GM18861 (cell line): ENCODE data around the gene LCMT1.
A peak's percentile ranks its signal among the peaks of the same experiment; 100 is the strongest.
"Not testable (repeated sequence)": the region's sequence is repeated elsewhere in the genome, so short reads cannot be mapped to it uniquely, and the experiment has no call there.

Experiments
- ATAC-seq: cut with Tn5 transposase; IDR thresholded peaks from one replicate; pipeline ENCODE4 v1.9.1; 2021; ENCODE audit not compliant: unreplicated experiment

LCMT1 gene

DNA sequence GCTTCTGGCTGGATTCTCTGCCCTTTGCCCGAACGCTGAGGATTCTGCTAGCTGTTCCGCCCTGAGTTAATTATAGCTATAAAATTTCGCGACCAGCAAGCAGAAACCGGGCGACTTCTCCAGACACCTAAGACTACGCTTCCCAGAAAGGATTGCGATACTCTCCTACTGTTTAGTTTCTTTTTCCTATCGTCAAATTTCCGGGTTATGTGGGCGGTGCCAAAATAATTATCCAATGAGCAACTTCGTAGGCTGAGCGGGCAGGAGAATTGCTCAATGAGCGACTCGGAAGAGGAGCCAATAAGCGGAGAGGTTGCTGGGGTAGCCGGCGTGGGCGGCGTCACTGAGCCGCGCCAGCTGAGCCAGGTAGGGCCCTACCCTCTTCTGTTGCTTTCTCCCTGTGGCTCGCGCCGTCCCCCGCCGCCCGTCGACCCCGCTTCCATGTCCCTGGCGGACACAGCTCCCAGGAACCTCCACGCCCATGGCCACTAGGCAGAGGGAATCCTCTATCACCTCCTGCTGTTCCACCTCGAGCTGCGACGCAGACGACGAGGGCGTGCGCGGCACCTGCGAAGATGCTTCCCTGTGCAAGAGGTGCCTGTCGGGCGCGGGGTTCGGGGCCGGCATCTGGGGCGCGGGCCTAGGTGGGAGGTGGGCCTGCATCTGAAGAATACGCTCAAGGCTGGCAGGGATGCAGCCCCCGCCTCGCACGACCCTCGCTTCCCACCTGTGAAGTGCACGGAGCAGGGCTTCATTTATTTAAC, at the start of gene LCMT1:
LCMT1 (plus strand) TSS at position 340 of the 764 bp plus-strand sequence; CDS start at position 482, 142 bp downstream.
- peak; percentile 87 for ATAC-seq

DNA sequence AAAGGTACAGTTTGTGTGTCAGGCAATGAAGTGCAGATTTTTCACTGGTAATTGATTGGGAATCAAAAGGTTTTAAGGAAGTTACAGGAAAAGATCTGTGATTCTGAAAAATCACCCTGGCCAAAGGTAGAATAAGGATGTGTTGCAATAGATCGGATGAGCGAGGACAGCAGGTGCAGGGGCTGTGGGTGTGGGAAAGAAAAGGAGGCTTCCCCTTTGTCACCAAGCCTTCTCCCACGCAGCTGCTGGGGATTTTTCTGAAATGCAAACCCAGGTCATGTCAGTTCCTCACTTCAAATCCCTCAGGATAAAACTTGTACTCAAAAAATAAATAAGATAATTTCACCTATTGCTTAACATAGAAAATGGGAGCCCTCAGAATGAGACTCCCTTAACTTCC, 48.4 kb upstream of the LCMT1 start:
- no peak for ATAC-seq

DNA sequence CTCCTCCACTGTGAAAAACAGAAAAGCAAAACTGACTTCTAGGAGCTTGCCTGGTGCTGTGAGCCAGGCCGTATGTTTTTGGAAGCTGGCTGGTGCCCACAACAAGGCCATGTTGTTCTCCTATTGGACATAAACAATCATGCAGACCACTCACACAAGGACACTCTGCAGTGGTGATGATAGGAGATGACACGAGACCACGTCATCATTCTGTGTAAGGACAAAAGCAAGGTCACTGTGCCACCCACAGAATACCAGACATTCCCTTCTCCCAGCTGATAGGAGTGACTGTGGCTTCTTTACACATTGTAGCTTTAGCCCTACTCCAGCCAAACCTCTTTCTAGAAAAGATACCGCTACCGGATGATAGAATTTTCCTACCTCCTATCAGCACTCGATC, 47.7 kb upstream of the LCMT1 start:
- ATAC-seq, result no peak

DNA sequence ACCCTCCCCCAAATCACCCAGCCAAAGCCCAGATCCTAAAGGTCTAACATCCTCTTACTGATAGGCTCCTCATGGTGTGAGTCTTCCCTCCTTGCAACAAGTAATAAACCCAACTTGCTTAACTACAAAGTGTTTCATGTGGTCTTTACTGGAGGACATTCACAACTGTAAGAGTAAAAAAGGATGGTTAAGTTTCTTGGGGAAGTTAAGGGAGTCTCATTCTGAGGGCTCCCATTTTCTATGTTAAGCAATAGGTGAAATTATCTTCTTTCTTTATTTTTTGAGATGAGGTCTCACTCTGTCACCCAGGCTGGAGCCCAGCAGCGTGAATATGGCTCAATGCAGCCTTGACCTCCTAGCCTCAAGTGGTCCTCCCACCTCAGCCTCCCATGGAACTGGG, 47.3 kb upstream of the LCMT1 start:
- not testable (repeated sequence) for ATAC-seq

DNA sequence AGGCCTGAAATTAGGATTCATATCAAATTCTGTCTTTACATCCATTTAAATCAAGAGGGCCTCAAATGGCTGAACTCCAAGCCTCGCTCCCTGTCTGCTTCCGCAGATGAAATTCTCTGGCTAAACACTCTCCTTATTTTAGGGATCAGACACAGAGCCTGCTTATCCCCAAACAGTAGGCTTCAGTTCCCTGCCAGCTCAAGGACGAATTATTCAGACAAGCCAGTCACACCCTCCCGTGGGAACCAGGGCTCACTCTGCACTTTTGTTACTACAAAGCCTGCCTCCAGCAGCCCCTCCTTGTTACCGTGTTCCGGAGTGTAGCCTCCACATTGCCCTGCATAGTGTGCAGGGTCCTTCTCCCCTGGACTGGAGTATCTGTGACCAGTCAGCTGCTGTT, 46.6 kb upstream of the LCMT1 start:
- ATAC-seq, result no peak

DNA sequence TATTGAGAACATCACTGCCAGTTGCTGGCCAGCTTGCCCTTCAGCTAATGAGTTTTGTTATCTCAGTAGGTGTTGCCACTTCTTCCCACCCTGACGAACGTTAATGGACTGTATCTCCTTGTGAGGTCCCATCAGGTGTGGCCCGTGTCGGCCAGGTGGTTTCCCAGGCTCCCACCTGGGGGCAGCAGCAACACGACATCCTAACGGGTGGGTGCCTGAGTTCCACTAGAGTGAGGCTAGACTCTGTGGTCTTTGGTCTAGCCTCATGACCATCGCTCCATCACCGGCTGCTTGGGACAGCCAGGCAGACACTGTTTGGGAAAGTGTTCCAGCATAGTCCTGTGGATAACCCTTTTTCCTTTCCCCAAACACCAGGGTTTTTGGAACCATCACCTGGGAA, 45.6 kb upstream of the LCMT1 start:
- no peak for ATAC-seq

DNA sequence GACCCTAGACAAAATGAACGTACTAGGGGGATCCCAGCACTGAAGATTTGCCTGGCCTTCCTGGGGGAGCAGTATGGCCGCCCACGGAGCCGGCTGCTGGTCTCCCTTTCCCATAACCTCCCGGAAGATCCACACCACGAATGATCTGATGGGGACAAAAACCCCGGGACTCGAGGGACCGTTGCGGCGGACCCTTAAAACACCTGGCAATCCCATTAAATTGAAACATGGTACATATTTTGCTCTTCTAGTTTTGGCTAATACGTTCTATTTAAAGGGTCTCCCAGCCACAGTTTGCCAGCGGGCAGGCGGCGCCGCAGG, 45.2 kb upstream of the LCMT1 start:
- no peak for ATAC-seq

DNA sequence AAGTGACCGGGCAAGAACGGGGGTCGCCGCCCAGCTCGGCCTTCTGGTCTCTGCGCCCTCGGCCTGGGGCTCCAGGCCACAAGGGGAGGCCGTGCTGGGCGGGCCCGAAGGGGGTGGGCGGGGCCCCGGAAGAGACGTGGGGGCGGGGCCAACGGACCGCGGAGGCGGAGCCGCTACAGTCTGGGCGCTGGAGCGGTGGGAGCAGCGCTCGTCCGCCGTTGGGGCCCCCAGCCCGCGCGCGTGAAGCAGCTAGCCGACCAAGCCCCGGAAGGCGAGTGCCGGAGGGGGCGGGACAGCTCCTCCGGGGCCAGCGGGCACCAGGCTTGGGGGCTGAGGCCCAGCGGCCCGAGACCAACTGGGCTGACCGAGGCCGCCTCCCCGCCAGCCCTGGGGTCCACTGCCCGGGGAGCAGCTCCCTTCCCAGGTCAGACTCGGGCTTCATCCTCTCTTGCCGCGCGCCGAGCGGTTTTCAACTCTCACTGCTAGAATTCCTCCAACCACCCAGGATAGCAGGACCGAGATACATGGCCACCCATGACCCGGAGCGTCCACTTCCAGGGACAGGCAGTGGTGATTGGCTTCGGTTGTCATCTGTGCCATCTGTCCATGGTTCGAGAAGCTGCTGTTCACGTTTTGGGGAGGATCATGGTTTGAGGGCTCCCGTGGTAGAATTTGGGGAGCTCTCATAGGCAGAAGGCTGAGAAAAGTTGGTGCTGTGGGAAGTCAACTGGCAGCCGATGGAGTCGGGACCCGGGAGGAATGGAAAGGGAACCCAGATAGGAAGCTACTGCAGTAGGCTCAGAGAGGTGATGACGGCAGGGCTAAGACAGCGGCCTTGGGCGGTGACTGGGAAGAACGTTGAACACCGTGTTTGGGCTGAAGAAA, 44.6 kb upstream of the LCMT1 start:
- peak; percentile 44 for ATAC-seq

DNA sequence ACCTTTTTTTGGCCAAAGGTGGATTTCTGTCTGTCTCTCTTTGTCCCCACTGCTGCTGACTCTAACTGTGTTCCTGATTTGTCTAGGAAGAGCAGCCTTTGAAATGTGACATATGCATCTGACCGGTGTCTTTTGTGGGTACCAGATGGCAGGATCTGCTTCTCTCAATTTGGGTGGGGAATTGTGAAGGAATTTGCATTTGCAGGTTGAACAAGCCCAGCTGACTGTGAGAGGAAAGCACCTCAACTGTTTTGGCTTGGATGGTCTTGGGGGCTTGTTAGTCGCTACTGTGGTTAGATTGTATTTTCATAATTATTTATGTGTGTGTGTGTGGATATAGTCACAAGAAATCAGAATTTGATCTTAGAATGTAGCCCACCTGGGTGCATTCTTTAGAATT, 37.7 kb upstream of the LCMT1 start:
- ATAC-seq, result no peak

DNA sequence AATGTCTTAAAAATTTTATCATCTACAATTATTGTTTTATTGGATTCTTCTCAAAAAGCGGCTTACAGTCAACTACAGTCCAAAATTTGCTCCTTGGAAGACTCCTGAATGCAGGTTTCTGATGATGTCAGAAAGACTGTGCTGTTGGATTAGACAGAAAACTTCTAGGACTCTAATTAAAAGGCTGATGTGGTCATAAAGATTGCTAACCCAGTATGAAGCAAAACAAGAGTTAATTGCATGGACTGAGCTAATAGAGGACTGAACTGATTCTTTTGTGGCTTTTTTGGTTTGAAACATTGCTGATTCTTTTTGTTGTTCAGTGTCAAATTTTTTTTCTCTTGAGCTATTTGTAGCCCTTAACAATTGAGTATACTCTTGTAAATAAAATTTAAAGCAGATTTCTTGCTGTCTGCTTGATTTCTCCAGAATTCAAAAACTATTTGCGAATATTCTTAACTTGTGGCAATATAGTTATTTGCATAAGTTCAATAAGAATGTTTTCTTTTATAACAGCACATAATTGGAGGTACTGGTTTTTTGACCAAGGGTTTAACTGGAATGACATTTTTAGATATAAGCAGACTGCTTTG, 33.1 kb upstream of the LCMT1 start:
- no peak for ATAC-seq

DNA sequence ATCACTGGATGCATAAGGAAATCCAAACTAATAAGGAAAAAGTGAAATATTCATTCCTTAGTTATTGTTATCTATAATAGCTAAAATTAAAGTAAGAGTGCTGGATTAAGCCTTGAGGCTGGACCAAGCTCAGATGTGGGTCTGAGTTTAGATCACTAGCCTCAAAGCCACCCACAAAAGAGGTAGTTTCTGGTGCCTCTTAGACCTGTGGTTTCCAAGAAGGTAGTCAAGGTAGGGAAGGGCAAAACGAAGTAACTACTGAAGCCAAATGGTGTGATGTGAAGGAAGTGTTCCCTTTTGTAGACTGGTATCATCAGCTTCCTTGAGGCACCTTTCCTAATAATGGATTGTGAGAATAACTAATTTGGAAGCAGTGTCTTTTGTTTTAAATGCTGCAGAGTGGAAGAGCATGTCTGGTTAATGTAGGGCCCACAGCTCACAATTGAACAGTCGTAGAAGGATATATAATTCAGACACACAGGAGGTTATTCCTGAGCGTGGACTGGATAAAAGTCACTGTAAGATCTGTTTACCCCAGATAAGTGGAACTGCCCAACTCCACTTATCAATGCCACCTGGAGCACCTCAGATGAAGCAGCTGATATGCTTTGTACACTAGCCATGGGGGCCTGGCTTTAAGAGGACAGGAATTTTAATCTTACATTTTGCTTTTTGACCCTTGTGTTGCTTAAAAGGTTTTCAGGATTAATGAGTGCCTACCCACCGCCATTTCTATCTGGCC, 31.7 kb upstream of the LCMT1 start:
- no peak for ATAC-seq

DNA sequence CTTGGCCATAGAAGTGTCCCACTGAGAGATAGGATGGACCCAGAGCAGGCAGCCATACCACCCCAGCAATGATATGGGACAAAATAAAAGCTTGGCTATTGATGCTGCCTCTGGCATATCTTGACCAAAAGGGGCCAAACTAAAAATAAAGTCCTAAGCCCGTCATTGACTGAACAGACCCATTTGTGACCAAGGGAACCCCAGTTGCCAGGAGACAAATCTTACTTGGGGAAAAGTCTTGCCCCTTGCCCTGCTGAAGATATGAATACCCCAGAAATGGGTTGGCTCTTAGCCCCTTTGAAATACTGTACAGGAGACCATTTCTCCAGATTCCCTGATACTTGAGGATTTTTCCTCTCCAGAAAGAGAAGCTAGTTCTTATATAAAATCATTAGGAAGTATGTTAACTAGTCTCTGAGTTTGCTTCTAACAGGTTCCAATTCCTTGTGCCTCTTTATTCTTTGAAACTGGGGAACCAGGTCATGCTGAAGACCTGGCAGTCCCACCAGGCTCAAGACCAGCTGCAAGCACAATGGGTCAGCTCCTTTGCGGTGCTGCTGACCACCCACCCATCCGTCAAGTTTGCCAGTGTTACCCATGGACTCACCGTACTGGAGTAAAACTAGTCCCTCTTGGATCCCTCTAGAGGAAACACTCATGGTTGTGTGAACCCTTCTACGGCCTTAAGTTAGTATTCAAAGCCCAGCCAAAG, 31.0 kb upstream of the LCMT1 start:
- no peak for ATAC-seq

DNA sequence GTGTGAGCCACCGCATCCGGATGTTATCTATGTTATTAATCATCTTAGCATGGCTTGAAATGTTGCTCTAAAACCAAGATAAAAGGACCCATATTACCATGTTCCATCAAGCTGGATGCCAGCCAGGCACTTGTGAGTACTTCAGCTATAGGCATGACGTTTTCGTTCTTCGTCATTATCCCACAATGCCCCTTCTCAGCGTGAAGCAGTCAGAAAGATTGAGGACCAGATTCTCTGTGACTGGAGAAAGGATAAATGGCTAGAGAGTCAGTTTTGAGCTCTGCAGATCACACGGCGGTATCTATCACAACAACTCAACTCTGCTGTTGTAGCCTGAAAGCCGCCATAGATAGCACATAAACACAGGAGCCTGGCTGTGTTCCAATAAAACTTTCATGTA, 29.8 kb upstream of the LCMT1 start:
- no peak for ATAC-seq

DNA sequence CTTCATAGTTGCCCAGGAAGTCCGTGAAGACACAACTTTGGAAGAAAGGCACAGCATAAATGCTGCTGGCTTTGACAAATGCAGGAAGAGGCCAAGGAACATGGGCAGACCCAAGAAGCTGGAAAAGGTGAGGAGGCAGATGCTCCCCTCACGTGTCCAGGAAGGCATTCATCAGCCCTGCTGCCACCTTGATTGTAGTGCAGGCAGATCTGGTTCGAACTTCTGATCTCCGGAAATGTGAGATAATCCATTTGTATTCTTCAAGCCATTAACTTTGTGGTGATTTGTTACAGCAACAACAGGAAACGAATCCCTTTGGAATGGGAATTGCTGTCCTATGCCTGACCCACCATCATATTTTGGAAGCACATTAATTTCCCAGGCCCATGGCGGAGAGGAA, 28.5 kb upstream of the LCMT1 start:
- ATAC-seq, result no peak

DNA sequence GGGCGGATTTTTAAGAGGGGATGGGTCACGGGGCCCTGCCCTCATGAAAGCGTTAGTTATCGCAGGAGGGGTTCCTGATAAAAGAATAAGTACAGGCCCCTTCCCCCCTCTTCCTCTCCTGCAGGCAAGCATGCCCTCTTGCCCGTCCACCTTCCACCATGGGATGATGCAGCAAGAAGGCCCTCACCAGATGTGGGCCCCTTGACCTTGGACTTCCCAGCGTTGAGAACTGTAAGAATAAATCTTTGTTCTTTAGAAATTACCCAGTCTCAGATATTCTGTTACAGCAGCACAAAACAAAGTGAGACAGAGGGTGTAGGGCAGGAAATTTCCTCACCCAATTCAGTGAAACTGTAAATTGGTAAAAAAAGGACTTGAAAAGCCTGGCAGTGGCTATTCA, 27.8 kb upstream of the LCMT1 start:
- ATAC-seq, result no peak

DNA sequence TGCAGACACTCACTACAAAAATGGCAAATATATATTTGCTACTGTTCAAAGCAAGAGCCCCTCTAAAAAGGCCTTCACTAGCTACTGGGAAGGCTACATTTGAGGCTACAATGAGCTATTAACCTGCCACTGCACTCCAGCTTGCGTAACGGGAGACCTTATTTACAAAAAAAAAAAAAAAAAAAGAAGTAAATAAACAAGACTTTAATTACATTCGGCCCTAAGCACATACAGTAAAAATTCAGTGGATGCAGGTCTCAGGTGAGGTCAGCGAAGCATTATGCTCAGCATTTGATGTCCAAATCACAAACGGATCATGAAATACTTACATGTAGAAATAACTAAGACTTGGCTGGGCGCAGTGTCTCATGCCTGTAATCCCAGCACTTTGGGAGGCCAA, 26.7 kb upstream of the LCMT1 start:
- ATAC-seq, result no peak

DNA sequence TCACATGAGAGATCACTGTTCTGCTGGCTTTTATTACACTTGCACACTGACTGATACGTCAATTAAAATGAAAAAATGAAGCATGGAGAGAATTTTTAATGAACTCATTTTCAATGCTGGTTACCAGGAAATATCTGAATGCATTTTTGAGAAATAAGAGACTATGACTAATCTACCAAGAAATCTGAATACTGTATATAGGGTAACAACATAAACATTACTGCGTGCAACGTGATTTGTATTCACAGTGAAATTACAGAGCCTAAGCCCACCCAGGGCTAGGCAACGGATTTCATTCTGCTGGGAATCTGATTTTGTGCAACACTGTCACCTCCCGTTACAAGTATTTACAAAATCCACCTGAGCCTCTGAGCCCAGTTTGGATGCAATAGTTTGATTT, 23.8 kb upstream of the LCMT1 start:
- ATAC-seq, result no peak

DNA sequence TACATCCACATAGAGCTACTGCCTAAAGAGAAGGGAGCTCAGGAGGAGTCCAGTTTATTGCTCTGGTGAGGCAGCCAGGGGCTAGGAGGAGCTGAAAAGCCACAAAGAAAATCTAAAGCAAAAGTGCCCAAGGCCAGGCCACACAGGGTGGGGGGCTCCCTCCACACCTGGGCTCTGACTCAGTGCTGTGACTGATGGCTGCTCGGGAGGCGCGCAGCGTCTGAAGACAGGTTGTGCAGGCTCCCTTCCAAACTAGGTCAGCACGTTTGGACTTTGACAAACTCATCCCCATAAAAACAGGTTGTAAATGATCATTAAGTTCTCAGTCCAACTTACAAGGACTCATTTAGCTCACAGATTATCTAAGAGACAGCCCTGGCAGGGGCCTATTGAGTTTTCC, 22.2 kb upstream of the LCMT1 start:
- no peak for ATAC-seq

DNA sequence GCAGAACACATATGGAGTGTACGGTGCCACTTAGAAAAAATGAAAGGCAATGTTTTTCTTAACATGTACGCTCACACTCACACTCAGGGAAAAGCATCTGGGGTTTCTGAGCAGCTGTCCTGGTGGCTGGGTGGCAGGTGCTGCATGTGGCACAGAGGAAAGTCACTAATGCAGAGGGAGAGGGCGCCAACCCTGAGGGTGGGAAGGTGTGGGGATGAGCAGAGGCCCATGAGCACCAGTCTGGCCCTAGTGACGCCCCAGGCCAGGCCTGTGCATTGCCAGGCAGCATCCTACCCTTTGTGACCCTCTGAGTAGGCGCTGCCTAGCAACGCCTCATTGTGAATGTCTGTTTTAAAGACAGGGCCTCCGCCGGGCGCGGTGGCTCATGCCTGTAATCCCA, 19.1 kb upstream of the LCMT1 start:
- no peak for ATAC-seq

DNA sequence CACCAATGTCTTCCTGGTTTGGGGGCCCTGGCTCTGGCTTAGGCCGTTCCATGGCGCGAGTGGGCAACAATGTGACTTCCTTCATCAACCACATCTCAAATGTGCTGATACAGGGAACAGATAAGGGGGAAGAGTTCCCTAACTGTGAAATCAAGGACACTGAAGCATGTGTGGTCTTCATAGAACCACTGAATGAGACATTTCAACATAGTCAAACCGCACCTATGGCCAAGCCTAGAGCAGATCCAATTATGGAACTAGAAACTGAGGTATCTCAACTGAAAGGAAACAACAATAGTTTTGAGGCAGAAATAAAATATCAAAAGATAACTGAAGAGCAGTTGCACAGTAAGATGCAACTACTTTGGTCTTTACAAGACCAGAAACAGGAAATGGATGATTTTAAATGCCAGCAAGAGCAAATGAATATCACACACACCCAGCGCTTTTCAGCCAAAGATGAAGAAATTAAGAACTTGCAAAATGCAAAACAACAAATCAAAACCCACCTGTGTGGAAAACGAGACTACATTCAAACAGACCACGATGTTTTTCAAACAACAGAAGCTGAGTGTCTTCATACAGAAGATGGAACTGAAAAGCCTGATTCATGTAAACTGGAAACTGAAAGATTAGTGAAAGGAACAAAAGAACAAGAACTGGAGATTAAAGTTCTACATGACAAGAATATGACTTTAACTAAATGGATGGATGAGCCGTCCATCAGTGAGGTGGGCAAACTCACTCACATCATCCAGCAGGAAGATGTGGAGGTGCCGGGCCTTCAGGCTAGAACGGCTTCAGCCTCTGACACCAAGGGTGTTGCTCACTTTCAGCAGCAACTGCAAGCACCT, 18.1 kb upstream of the LCMT1 start:
- ATAC-seq, result peak; percentile 68
